OCI-LY3 (cell line): ENCODE data around the gene MYRF.

ENCODE experiments used
- EZH2phosphoT487 ChIP-seq: fragments of 200-600 bp; shearing (Covaris generic); IDR thresholded peaks from 2 replicates; pipeline ENCODE4 v1.6.1; 2018; ENCODE audit warnings: antibody characterized with exemption, mixed run types, low read depth
- TF ChIP-seq, protein P1 (sequence below): fragments of 200-600, 300-600 bp; sonication (generic); IDR thresholded peaks from 2 replicates; pipeline ENCODE4 v1.5.1; 2014; ENCODE audit warnings: antibody characterized with exemption, low read length, low read depth

DNA sequence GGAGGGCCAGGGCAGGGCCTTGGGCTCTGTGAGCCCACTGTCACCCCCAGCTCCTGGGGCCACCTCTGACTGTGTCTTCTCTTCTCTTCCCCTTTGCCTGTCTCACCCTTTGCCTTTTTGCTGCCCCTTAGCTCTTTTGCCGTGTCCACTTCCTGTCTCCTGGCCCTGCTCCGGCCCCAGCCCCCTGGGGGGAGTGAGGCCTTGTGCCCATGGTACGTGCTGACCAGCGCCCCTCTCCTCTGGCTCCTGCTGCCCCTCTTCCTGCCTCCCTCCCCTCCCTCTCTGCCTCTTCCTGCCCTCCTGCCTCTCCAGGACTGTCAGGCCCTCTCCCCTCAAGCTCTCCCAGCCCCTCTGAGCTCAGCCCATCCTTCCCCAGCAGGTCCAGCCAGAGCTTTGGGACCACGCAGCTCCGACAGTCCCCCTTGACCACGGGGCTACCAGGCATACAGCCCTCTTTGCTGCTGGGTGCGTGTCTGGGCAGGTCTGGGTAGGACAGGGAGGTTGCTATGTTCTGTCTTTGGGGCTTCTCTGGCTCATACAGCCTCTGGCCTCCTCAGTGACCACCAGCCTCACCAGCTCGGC lies 28.2 kb downstream of the MYRF start:
- TF ChIP-seq, protein P1, sequence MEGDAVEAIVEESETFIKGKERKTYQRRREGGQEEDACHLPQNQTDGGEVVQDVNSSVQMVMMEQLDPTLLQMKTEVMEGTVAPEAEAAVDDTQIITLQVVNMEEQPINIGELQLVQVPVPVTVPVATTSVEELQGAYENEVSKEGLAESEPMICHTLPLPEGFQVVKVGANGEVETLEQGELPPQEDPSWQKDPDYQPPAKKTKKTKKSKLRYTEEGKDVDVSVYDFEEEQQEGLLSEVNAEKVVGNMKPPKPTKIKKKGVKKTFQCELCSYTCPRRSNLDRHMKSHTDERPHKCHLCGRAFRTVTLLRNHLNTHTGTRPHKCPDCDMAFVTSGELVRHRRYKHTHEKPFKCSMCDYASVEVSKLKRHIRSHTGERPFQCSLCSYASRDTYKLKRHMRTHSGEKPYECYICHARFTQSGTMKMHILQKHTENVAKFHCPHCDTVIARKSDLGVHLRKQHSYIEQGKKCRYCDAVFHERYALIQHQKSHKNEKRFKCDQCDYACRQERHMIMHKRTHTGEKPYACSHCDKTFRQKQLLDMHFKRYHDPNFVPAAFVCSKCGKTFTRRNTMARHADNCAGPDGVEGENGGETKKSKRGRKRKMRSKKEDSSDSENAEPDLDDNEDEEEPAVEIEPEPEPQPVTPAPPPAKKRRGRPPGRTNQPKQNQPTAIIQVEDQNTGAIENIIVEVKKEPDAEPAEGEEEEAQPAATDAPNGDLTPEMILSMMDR = no peak
- no peak for TF ChIP-seq EZH2phosphoT487
